Stomach (tissue), 9 donors: Measurements from ENCODE around the gene RYR1. TPM values are rescaled to one million over a fixed set of nuclear protein-coding genes. Genes with fewer than 3 reads are reported as not detected.
A peak's percentile ranks its signal among the peaks of the same experiment; 100 is the strongest.
"Not testable (repeated sequence)": the region's sequence is repeated elsewhere in the genome, so short reads cannot be mapped to it uniquely, and the experiment has no call there.

ENCODE experiments used
- DNase-seq, 2 donors: peaks; one replicate each; pipeline versions ENCODE4 v3.0.0 to v3.0.0-alpha.2; 2013 to 2019
- H3K27ac ChIP-seq, 5 donors: fragments of 200-600 bp in 4 of 5; sonication (generic) in 4 of 5; one replicate each; pipeline ENCODE4 v1.5.1; 2013 to 2019; ENCODE audit warnings: mild to moderate bottlenecking in 1 of 5, moderate library complexity in 1 of 5
- H3K27me3 ChIP-seq, 3 donors: fragments of 200-600 bp; sonication (generic); one replicate each; pipeline ENCODE4 v1.5.1; 2017 to 2019; ENCODE audit warnings: mixed run types in 1 of 3
- H3K36me3 ChIP-seq, 4 donors: fragments of 200-600 bp; sonication (generic); 1 replicate in 3 of 4; 2 replicates in 1 of 4; pipeline ENCODE4 v1.5.1; 2016 to 2019
- H3K4me1 ChIP-seq, 4 donors: fragments of 200-600 bp; sonication (generic); one replicate each; pipeline ENCODE4 v1.5.1; 2016 to 2019
- H3K4me3 ChIP-seq, 4 donors: fragments of 200-600 bp; sonication (generic) in 3 of 4; one replicate each; pipeline ENCODE4 v1.5.1; 2016 to 2019; ENCODE audit warnings: mild to moderate bottlenecking in 1 of 4
- H3K9me3 ChIP-seq, 4 donors: fragments of 200-600 bp; sonication (generic); one replicate each; pipeline ENCODE4 v1.5.1; 2016 to 2019
- EP300 ChIP-seq: sonication (generic); formaldehyde crosslinking; IDR thresholded peaks from one replicate; pipeline ENCODE4 v1.6.1; 2017; ENCODE audit warnings: antibody characterized with exemption
- POLR2A ChIP-seq, 4 donors: fragments of 450-650 bp; IDR thresholded peaks; one replicate each; pipeline ENCODE4 v1.6.1; 2016; ENCODE audit warnings: antibody characterized with exemption in 4 of 4, control low read depth in 2 of 4, mild to moderate bottlenecking in 1 of 4, moderate library complexity in 1 of 4
- POLR2AphosphoS5 ChIP-seq, 3 donors: sonication (generic); formaldehyde crosslinking; IDR thresholded peaks; one replicate each; pipeline ENCODE4 v1.6.1; 2016; ENCODE audit warnings: antibody characterized with exemption in 3 of 3
- WGBS, 5 donors: extraction: QIAGEN DNeasy Blood & Tissue Kit in 3 of 5; methylation state at CpG; one replicate each; pipeline versions ENCODE4 v1.1.5 to v1.1.7; 2013 to 2018; 5-methylcytosine and 5-hydroxymethylcytosine counted together
- intact Hi-C: fragments of 100-400 bp; cut with DNase I; formaldehyde crosslinking; loops from one replicate; pipeline ENCODE4 v1.15.1; 2023; ENCODE audit warnings: low total_unique reads
- polyA plus RNA-seq, 3 donors: library from polyadenylated mRNA; stranded (reverse); fragments of 200-250 nt; gene quantifications; one replicate each; pipeline ENCODE4 v1.2.3, GENCODE V29; 2013
- total RNA-seq, 5 donors: library from RNA; depleted of rRNA; stranded (reverse); fragments of >200 nt; gene quantifications; one replicate each; pipeline versions ENCODE4 v1.1.0 to v1.2.3, GENCODE V29; 2014 to 2016
- TF ChIP-seq, protein P1 (sequence below), 7 experiments: fragments of 450-650 bp in 4 of 7; fragments of 200-600 bp in 3 of 7; sonication (generic) in 3 of 7; IDR thresholded peaks; one replicate each; pipeline ENCODE4 v1.5.1; 2016 to 2019; ENCODE audit warnings: antibody characterized with exemption in 7 of 7, control low read depth in 2 of 7, mild to moderate bottlenecking in 1 of 7
- donor health status: healthy with polysubstance abuse.
- donor health status: Bipolar disorder and iron deficiency.
- donor health status: healthy.

Gene RYR1
- total and polyA plus RNA-seq, 8 donors, result under 0.01 to 10.7 (median 1.2) TPM

DNA sequence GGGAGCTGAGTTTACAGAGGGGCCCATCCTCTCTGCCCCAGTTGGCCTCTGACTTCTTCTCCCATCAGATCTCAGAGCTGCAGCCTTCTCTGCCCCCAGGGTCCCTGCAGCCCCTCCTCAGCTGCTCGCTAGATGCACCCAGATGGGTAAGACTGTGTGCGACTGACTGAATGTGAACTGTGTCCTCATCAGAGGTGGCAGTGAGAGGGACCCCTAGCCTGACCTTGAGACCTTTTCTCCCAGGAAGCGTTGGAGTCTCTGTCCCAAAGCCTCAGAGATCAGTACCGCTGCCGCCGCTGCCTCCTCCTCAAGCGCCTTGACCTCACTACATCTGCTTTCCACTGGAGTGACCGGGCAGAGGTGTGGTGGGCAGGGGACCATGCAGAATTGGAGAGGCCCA lies 28.2 kb upstream of the RYR1 start:
- Histone ChIP-seq H3K9me3 (no peaks in the 10 kb centered on the region), H3K36me3 (peaks cover 8 to 45% (median 42%) of the 10 kb centered on the region in 4 donors), H3K27ac (no peak overlapping the region), H3K27me3 (peaks cover 0 to 7% (median 0%) of the 10 kb centered on the region in 3 donors), H3K4me1 (peaks cover 10 to 21% (median 15%) of the 10 kb centered on the region in 4 donors), H3K4me3 (no peak overlapping the region)
- TF ChIP-seq EP300, result no peak
- TF ChIP-seq, protein P1, sequence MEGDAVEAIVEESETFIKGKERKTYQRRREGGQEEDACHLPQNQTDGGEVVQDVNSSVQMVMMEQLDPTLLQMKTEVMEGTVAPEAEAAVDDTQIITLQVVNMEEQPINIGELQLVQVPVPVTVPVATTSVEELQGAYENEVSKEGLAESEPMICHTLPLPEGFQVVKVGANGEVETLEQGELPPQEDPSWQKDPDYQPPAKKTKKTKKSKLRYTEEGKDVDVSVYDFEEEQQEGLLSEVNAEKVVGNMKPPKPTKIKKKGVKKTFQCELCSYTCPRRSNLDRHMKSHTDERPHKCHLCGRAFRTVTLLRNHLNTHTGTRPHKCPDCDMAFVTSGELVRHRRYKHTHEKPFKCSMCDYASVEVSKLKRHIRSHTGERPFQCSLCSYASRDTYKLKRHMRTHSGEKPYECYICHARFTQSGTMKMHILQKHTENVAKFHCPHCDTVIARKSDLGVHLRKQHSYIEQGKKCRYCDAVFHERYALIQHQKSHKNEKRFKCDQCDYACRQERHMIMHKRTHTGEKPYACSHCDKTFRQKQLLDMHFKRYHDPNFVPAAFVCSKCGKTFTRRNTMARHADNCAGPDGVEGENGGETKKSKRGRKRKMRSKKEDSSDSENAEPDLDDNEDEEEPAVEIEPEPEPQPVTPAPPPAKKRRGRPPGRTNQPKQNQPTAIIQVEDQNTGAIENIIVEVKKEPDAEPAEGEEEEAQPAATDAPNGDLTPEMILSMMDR (IDR thresholded peaks at IDR 0.05), result no peak
- TF ChIP-seq POLR2A (IDR thresholded peaks at IDR 0.05), result no peak
- no peak for TF ChIP-seq POLR2AphosphoS5 (IDR thresholded peaks at IDR 0.05)
- intact Hi-C loops, result no loop called here
- WGBS, 5 donors, result 80 to 95% (median 93%) methylated on average over 5 to 8 of the region's 8 CpGs
- no peak for DNase-seq

DNA sequence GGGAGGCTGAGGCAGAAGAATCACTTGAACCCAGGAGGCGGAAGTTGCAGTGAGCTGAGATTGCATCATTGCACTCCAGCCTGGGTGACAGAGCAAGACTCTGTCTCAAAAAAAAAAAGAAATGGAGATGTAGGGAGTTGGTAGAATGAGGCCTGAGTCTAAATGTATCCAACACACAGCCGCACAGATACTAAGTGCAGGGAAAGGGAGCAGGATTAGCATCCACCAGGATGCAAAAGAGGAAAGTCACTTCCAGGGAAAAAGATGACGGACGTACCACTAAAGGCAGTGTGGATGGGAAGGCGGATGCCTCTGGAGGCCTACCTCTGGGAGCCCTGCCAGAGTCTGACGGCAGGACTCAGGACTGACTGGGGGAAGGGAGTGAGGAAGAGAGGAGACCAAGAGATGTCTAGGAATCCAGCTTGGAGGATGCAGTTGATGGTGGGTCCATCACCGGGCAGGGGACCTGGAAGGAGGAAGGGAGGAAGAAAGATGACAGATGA lies 23.8 kb upstream of the RYR1 start:
- 45 to 57% (median 53%) methylated on average over 7 of the region's 7 CpGs for WGBS, 5 donors
- intact Hi-C loops, result no loop called here
- H3K4me1 ChIP-seq, result peaks cover 0 to 3% (median 2%) of the 10 kb centered on the region in 4 donors
- H3K9me3 ChIP-seq, result no peaks in the 10 kb centered on the region
- DNase-seq, result peak in 1 of 2 donors; percentile 63
- no peak overlapping the region for H3K4me3 ChIP-seq
- H3K27me3 ChIP-seq, result peaks cover 0 to 1% (median 0%) of the 10 kb centered on the region in 3 donors
- peaks cover 8 to 54% (median 44%) of the 10 kb centered on the region in 4 donors for H3K36me3 ChIP-seq
- no peak overlapping the region for H3K27ac ChIP-seq
- TF ChIP-seq POLR2AphosphoS5 (IDR thresholded peaks at IDR 0.05), result no peak
- TF ChIP-seq, protein P1 (IDR thresholded peaks at IDR 0.05), result no peak
- TF ChIP-seq POLR2A (IDR thresholded peaks at IDR 0.05), result no peak
- TF ChIP-seq EP300, result no peak

DNA sequence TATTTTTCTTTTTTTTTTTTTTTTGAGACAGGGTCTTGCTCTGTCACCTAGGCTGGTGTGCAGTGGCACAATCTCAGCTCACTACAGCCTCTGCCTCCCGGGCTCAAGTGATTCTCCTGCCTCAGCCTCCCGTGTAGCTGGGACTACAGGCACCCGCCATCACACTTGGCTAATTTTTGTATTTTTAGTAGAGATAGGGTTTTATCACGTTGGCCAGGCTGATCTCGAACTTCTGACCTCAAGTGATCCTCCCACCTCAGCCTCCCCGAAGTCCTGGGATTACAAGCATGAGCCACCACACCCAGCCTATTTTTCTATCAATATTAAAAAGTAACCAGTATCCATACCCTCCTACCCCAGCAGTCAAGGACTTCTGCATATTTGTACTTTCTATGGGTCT lies 23.1 kb upstream of the RYR1 start:
- WGBS, 5 donors, result 68 to 76% (median 72%) methylated on average over 6 of the region's 6 CpGs
- H3K4me1 ChIP-seq, H3K27me3 ChIP-seq, DNase-seq, intact Hi-C loops, H3K27ac ChIP-seq, H3K4me3 ChIP-seq, H3K9me3 ChIP-seq: not testable (repeated sequence)
- H3K36me3 ChIP-seq, result peaks cover 5 to 48% (median 38%) of the 10 kb centered on the region in 4 donors

DNA sequence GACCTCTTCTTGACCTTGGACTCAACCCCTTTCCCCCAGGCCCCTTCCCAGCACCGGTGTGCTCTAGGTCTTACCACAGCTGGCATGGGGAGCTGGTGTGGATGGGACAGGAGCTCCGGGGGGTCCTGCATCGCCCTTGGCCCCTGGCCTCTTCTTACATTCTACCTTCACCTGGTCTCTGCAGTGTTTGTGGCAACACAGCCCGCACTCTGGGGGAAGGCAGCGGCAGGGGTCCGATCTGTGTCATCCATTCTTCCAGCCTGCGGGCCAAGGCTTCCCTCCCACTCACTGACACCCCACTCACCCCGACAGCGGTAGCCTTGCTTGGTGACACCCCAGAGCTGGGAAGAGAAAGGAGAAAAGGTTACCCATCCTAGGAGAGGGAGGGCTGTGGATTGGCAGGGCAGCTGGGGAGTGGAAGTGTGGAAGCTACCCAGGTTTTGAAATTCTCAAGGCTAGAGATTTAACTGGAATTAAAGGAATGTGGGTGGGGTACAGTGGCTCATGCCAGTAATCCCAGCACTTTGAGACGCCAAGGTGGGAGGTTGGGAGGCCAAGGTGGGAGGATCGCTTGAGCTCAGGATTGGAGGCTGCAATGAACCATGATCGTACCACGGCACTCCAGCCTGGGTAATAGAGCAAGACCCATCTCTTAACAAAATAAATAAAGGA lies 22.3 kb upstream of the RYR1 start:
- Histone ChIP-seq H3K36me3 (peaks cover 2 to 44% (median 30%) of the 10 kb centered on the region in 4 donors), H3K27me3 (peaks cover 0 to 6% (median 0%) of the 10 kb centered on the region in 3 donors), H3K9me3 (no peaks in the 10 kb centered on the region), H3K4me3 (no peak overlapping the region), H3K4me1 (no peaks in the 10 kb centered on the region), H3K27ac (no peak overlapping the region)
- intact Hi-C loops, result no loop called here
- no peak for TF ChIP-seq POLR2AphosphoS5 (IDR thresholded peaks at IDR 0.05)
- TF ChIP-seq, protein P1 (IDR thresholded peaks at IDR 0.05), result no peak
- TF ChIP-seq EP300, result no peak
- no peak for TF ChIP-seq POLR2A (IDR thresholded peaks at IDR 0.05)
- no peak for DNase-seq
- WGBS, 5 donors, result 83 to 88% (median 84%) methylated on average over 12 to 13 of the region's 13 CpGs

DNA sequence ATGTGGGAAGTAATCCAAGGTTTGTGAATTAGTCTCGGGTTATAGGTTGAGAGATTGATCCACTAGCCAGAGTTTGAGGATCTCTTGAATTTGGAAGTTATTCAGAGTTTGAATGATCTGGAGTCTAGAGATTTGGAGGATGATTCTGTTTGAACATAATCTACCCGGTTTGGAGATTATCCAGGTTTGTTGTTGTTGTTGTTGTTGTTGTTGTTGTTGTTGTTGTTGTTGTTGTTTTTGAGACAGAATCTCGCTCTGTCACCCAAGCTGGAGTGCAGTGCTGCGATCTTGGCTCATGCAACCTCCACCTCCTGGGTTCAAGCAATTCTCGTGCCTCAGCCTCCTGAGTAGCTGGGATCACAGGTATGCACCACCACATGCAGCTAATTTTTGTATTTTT lies 21.6 kb upstream of the RYR1 start:
- 77 to 82% (median 82%) methylated on average over 5 of the region's 5 CpGs for WGBS, 5 donors
- intact Hi-C loops, H3K27me3 ChIP-seq, DNase-seq, H3K27ac ChIP-seq, H3K4me3 ChIP-seq, H3K9me3 ChIP-seq, H3K4me1 ChIP-seq: not testable (repeated sequence)
- peaks cover 0 to 37% (median 23%) of the 10 kb centered on the region in 4 donors for H3K36me3 ChIP-seq
